NCI-H526 (cell line): ENCODE results near the gene ABCD4.

Experiments
- DNase-seq, 2 experiments: peaks; one replicate each; lab custom pipeline; 2025; lab: John Stamatoyannopoulos, UW

Gene ABCD4

DNA sequence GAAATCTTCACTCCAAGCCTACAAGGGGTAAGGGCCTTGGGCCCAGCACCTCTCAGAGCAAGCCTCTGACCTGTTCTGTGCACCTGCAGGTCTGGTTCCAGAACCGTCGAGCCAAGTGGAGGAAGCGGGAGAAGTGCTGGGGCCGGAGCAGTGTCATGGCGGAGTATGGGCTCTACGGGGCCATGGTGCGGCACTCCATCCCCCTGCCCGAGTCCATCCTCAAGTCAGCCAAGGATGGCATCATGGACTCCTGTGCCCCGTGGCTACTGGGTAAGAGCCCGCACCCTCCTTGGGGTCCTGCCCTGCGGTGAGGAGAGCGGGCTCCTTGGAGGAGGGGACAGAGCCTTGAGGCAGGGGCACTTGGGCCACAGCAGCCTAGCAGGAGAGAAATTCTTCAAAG, 43.2 kb downstream of the ABCD4 start:
- DNase-seq, result no peak

DNA sequence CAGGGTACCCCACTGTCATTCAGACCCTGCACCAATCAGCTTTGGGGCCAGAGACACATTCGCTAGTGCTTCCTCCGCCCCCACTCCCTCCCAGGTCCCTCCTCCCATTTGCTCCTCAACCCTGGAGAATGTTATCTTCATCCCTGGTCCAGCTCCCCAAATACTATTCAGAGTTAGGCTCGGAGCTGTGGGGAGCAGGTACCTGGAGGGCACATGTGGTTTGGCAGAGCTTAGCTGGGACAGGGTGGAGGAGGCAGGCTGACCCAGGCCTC, 44.0 kb downstream of the ABCD4 start:
- DNase-seq, result no peak

DNA sequence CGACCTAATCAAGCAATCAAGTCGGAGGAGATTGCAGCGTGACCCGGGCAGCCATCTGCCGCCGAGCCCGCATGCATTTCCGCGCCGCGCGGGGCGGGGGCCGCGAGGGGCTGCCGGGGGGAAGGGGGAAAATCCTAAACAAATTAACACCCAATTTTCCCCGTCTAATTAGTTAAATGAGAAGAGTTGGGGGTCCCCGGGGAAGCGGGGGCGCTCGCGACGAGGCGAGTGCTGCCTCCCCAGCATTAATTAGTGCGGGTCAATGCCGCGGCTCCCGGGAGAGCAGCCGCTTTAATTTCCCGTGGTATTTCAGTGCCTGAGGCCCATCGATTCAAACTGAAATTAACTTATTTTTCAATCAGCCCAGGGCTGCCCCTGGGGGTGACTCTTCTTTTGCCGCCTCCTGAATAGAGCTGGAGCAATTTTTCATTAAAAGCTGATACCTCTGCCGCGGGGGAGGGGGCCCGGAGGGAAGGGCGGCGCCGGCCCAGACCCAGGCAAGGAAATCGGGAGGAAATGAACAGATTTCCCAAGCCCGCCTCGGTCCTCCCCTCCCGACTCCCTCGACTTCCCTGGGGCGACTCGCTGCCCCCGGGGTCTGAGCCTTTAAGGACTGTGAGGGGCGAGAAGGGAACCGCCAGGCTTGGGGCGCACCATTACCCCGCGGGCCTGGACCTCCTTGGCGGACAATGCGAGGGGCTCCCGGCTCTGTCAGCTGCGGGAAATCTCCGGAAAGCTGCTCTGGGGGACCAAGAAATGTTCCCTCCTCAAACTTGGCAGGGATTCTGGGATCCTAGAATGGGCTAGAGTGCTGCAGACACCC, 44.6 kb downstream of the ABCD4 start:
- DNase-seq, result peak in 1 of 2 experiments; percentile 14

DNA sequence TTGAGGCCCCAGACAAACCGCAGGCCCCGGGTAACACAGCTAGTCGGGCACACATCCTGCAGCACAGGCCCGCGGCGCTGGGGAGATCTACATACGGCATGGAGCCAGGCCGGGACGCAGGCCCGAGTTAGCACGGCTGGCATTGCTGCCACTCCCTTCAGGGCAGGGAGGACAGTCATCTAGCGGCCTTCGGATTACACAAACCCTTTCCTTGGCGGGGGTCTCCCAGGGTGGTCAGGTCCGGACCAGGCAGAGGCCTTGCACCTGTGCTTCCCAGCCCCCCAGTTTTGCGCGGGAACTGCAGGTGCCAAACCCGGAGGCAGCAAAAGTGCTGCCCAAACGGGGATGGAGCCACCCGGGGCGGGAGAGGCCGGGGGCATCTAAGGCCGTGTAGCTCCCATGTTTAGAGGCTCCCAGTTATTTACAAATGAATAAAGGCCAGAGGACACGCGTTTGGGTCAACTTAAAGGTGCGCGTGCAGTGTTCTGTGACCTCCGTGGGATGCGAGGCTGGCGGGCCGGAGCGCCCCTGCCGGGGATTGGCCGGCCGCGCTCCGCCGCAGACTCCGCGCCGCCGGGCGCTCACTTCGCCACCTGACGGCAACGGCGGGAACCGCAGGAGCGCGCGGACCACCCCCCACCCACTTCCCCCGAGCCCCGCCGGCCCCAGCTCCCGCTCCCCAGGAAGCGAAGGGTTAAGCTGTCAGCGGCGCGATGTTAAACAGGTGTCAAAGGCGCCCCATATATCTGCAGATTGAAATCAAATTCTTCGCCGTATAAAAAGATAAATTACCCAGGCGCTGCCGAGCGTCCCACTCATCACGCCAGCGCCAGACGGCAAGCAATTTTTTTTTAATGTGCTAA, 45.4 kb downstream of the ABCD4 start:
- peak in 1 of 2 experiments; percentile 65 for DNase-seq

DNA sequence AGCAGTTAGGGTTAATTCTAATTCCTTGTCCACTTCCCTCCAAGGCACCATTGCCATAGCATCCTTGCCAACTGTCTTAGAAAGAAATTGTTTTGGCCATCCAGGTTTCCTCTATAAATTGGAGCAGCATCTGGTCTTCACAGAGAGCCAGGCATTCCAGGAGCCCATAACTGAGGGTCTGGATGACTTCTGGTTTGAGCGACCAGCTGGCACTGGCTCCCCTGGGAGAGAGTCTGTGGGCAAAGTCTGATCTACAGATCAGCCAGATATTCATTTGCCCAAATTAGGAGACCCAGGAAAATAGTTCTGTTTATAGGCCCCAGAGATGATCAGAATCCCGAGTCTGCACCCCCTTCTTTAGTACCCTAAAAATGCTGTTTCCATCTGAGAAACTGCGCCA, 47.5 kb downstream of the ABCD4 start:
- no peak for DNase-seq

DNA sequence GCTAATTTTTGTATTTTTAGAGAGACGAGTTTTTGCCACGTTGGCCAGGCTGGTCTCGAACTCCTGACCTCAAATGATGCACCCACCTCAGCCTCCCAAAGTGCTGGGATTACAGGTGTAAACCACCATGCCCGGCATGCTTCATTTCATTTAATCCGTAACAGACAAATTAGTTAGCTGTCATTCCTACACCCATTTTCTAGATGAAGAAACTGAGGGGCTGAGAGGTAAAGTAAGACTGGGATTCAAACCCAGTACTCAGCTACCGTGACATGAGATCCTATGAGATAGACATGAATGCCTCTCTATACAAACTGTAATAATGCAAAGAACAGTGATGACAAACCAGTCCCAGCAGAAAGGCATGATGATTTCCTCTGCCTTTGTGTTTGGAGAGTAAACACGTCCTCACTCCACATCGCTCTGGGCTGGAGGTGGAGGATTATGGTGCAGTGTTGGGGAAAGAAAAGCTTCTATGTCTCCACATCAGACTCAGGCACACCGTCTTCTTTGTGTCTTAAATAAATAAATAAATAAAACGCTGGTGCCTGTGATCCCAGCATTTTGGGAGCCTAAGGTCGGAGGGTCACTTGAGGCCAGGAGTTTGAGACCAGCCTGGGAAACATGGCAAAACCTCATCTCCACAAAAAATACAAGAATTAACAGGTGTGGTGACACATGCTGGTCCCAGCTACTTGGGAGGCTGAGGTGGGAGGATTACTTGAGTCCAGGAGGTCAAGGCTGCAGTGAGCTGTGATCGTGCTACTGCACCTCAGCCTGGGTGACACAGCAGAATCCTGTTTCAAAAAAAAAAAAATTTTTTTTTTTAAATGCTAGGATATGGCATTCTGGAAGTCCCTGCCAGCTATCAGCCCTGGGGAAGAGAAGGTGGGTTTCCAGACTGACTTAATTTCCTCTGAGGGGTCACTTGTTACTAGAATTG, 53.0 kb downstream of the ABCD4 start:
- no peak for DNase-seq

DNA sequence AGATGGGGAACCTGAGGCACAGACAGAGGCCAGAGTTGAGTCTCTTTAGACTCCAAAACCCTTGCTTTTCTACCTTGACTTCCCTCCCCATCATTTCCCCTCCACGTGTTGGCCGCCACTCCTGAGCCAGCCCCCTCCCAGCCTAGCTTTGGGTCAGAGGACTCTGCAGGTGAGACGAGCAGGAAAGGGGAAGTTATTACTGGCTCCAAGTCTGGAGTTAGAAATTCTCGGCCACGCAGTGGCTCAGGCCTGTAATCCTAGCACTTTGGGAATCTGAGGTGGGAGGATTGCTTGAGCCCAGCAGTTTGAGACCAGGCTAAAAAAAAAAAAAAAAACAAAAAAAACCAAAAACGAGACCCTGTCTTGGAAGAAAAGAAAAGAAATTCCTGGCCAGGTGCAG, 54.7 kb downstream of the ABCD4 start:
- DNase-seq, result no peak

DNA sequence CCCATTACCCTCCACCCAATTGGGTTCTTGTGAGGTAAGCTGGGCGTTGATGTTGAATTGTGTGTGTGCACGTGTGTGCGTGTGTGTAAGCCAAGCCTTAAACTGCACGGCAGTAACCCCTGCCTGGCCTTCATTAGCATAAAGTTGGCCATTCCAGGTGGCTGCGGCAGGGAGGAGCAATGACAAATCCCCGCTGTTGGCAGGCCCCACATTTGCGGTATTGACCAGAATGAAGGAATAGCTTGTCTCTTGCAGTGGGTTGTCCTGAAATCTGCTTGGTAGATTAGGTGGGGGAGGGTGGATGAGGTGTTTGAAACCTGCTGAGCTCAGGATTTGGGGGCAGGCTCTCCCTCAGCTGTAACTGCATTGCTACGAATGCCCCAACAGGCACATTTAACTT, 56.2 kb downstream of the ABCD4 start:
- DNase-seq, result no peak

DNA sequence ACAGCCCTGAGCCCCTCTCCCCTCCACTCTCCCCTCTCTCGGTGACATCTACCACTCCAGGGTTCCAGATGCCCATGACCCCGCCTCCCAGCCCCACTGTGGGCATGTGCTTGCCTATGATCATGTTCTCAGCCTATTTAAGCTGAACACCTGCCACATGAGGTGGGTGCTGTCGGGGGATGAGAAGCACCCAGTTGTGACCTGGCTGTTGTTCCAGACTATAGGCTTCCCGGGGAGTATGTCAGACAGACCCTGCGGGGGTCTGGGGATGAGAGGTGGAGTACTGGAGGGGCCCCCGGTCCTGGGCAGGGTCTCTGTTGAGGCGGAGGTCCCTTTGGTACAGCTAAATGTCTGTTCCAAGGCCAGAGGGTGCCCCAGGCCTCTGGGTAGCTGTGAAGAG, 57.4 kb downstream of the ABCD4 start:
- no peak for DNase-seq

DNA sequence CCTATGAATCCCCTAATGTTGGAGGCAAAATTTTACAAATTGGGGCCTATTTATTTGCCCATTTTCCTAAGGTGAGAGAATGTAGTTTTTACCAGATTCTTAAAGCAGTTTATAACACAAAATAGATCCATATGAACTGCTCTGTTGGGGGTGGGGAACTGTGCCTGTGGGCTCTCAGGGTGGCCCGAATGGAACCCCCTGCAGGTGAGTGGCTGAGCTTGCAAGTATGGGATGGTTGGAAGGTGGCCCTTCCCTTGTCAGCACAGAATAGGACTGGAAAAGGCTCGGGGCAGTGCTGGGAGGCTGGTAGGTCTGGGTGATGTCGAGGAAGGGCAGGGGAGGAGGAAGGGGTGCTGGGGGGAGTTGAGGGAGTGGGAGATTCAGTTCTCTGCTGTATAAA, 58.6 kb downstream of the ABCD4 start:
- DNase-seq, result peak in 1 of 2 experiments; percentile 16

DNA sequence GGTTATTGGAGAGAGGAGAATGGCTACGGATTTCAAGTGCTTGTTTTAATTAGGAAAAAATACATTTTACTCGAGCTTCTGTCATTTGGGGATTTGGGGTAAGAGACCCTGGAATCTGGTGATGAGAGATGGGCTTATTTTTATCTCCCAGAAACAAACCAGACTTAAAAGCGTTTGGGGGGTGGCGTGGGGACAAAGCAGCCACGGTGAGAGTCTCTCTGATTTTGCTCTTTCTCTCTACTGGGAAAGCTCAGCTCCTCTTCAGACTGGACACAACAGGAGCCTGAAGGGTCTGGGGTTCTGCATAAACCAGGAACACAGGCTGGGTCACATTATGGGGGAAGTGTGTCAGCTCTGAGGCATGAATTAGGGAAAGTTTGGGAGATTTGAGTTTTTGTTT, 59.7 kb downstream of the ABCD4 start:
- no peak for DNase-seq

DNA sequence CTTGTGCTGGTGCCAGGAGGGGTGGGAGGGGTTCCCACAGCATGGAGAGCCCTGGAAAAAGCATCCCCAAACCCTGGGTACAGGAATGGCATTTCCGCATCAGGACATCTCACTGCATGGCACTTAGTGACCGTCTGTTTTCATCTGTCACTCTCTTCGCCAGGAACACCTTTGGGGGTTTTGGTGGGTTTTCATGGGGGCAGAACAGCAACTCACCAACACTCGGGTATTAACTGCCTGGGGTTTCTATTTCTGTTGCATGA, 60.0 kb downstream of the ABCD4 start:
- DNase-seq, result no peak

DNA sequence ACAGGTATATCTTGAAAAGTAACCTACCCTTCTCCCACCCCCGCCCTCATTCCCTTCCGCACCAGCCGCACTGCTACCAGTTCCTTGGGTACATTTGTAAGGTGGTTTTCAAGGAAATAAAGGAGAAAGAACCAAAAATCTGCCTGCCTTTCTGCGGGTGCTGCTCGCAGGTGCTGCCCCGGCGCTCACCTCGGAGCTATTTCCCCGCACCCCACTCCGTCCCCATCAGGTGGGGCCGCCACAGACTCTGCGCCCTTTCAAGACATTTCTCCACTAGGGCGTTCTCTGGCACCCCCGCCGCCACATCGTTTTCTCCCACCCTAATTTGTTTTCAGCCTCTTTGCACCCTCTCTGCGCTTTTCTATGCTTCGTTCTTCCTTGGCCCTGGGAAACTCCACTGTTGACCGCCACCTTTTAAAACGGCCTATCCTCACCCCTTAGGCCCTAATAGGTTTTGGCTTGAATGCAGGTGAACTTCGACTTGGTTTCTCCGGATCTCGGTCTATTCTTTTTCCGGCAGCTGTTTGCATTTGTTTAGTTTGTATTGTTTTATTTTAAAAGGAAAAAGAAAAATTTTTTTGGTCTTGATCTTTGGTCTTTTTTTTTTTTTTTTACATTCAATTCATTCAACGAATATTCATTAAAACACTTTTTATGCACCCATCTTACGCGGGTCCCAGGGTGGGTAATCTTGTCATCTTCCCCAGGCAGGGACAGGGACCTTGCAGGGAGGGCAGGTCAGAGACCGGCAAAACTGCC, 60.5 kb downstream of the ABCD4 start:
- DNase-seq, result no peak

DNA sequence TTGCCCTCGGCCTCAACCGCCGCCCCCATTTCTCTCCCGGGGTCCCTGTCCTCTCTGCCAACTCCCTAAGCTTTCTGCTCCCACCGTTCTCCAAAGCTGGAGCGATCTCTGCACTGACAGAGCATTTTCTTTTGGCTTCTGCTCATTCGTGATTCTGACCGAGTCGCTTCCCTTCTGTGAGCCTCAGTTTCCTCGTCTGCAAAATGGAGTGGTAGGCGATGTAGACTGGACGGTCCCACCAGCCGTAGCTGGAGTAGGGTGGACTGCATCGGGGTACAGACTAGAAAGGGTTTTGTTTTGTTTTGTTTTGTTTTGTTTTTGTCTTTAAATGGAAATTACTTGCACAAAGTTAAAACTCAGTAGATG, 61.1 kb downstream of the ABCD4 start:
- DNase-seq, result no peak

DNA sequence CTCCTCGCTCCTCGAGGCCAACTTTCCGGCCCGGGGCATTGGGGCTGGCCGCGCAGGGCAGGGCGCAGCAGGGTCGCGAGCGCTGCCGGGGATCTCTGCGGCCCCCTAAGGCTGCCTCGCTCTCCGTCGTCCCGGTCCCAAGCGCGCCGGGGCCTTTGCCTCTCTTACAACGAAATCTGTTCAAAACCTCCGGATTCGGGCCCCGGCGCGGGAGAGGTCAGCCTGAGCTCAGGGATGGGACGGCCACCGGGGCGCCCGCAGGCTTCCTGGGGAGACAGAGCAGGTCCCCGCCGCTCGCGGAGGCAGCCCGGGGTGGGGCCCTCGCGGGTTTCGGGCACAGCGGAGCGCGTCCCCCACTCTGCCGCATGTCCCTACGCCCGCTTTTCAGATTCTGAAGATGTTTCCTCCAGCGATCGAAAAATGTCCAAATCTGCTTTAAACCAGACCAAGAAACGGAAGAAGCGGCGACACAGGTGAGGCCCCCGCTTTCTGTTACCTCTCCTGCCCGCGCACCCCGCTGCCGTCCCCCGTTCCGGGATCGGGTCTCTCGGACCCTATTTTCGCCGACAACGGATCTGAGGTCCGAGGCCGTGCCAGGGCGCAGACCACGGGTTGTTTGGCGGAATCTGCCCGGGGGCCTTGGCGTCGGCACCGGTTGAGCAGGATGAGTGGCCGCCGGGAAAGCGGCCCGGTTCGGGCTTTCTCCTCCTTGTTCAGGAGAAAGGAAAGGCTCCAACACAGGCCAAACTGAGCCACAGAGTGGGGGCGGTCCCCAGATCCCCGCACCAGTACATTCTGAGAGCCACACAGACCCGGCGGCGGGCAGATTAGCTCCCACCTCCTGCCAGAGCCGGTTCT, 61.7 kb downstream of the ABCD4 start:
- peak in 1 of 2 experiments; percentile 44 for DNase-seq

DNA sequence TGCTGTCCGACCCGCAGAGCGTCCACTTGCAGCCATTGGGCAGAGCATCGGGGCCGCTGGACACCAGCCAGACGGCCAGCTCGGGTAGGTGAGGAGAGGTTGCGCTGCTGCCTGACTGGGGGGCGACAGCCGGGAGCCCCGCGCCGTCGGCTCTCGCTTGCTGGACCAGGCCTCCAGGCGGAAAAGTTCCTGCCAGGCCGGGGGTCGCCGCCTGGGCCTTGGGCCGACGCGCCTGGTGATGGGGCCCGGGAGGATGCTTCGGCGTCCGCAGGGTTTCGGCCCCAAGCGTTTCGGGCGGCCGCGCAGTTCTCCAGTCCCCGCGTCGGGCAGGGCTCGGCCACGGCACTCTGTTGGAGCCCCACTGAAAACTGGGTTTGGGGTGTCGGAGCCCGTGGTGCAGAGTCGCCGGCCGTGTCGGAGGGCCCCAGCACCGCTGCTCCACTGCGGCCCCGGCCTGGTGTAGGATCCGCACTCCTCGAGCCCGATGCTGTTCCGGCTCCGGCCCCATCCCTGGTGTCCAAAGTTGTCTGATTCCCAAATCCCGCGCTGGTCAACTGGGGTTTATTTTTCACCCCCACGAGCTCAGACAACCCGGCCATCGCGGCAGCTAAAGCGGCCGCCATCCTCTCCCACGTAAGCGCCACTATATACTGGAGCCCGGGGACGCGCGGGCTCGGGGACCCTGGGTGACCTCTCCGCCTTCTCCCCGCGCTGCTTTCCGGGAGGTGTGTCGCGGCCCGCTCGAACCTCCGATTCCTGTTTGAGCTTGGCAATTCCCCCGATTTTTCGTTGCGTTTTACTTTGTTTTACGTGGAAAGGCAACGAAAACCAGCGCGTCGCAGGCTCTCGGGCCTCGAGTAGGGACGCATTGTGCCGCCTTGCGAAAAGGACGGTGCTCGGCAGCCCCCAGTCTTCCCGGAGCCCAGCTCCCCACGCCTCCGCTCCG, 62.6 kb downstream of the ABCD4 start:
- peak in 1 of 2 experiments; percentile 42 for DNase-seq

DNA sequence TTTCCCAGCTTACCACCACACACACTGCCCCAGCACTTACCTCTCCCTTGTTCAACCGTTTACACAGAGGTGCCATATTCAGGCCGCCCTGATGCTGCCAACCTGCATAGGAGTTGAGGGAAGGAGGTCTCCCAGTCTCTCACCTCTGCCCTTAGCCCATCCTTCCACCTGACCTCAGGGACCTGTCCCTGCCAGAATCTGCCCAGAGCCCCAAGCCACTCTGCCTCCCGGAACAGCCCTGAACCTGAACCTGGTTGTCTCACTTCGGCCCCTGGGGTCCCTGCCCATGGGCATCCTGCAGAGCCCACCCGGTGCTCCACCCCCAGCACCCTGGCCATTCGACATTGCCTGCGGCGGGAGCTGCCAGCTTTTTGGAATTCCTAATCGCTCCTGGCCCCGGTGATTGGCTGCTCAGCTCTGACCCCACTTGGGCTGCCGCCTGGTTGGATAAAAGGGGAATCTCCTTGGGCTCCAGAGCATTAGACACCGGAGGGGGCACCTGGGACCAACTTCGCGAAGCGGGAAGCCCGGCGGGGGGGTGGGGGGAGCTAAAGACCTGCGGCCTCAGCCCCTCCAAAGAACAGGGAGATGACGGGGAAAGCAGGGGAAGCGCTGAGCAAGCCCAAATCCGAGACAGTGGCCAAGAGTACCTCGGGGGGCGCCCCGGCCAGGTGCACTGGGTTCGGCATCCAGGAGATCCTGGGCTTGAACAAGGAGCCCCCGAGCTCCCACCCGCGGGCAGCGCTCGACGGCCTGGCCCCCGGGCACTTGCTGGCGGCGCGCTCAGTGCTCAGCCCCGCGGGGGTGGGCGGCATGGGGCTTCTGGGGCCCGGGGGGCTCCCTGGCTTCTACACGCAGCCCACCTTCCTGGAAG, 63.5 kb downstream of the ABCD4 start, which contains the start of gene VSX2:
Gene VSX2 (plus strand): TSS at position 476 of the 874 bp plus-strand sequence. CDS start 113 bp downstream, at position 589.
- DNase-seq, result no peak

DNA sequence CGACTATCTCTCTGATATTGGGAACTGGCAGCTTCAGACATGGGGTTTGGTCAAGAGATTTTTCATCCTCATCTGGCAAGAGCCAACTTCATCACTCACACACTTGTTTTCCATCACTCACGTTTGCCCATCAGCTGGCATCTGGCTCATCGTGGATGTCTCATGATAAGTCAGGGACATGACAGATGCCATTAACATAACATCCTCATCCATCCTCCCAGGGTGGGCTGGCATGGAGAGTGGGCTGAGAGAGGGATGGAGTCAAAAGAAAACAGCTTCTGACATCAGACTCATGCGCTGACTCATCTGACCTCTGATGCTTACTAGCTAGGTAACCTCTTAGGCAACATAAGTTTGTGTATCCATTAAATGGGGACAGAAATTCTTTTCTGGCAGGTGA, 65.3 kb downstream of the ABCD4 start:
- no peak for DNase-seq
